ENCODE measurements around the gene LRBA. TPM values are rescaled to one million over a fixed set of nuclear protein-coding genes. Genes with fewer than 3 reads are reported as not detected.

LRBA gene
- polyA plus RNA-seq, 2 of the 4 experiments (the other 2 are of a cell fraction): 10.7 to 25.1 TPM

GRCh38 chr4:150583287-150584110, 431.6 kb downstream of the LRBA start (continued):
- TF ChIP-seq POLR2AphosphoS2 (conservative IDR thresholded peaks at IDR 0.05; ENCODE audit: low read length): no peak
- TF ChIP-seq FOSL2 (IDR thresholded peaks at IDR 0.05): no peak
- no peak for TF ChIP-seq FOSL2 (CRISPR knock-in tag; IDR thresholded peaks at IDR 0.05)
- no peak for TF ChIP-seq RFX5 (IDR thresholded peaks at IDR 0.05)
- TF ChIP-seq CTCF (IDR thresholded peaks at IDR 0.05): no peak
- no peak for TF ChIP-seq CEBPB (IDR thresholded peaks at IDR 0.05)
- no peak for TF ChIP-seq MAZ (IDR thresholded peaks at IDR 0.05; ENCODE audit: borderline replicate concordance, low read depth, low read length)

- ChIA-PET POLR2A (no interaction called here), CTCF (no interaction called here)
- Histone ChIP-seq H3K4me3 (no peak overlapping the region), H3K4me2 (no peak overlapping the region), H3K9me3 (no peaks in the 10 kb centered on the region), H3K4me1 (peaks cover 12% of the 10 kb centered on the region; the same call in 2 of the 3 replicates), H3K27ac (no peak overlapping the region)
- FAIRE-seq (no peak), ATAC-seq (no peak), DNase-seq (ENCODE audit: low read depth in 1 of 2, low spot score in 1 of 2) (no peak)
- TF ChIP-seq NPAS2 (CRISPR knock-in tag; IDR thresholded peaks at IDR 0.05; ENCODE audit: borderline replicate concordance): no peak
- no peak for TF ChIP-seq POLR2AphosphoS2 (conservative IDR thresholded peaks at IDR 0.05; ENCODE audit: low read length)
- WGBS (ENCODE audit: missing lambda C conversion rate): 95% methylated on average over 31 of the region's 32 CpGs
Observed at GRCh38 chr4:150582873-150583286, 432.2 kb downstream of the LRBA start.

DNA sequence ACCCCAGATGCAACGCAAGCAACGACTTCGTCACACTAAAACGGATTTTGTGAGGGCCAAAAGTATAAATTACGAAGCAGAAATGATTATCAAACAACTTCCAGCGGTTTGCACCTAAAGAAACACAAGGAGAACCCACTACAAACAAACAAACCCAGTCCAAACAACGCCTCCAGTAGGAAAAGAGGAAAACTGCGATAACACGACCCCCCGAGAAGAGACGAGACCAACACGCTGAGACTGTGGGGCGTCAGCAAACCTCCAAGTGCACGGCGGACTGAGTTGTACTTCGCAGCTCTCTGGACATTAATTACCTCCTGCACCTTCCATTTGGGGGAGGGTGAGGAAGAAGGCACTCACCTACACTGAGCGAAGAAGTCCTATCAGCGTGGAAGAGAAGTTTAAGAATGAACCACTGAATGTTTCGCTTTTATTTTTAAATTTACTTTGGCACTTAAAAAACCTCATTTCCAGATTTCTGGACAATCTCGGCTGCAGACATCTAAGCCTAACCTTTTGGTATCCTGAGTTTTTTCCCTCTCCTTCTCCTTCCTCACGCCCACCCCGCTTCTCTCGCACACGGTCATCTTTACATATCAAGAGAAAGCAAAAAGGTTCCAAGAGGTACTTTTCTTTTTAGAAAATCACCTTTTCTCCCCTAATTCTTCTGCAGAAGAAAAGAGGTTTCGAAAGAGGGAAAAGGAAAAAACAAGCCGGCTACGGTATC, 432.8 kb downstream of the LRBA start, which contains the start of gene MAB21L2:
Gene MAB21L2 (plus strand): TSS at position 6 of the 727 bp plus-strand sequence. CDS start 879 bp downstream, outside the sequence.
- Histone ChIP-seq H3K4me2 (no peak within 1 kb of the TSS), H3K27ac (no peak within 1 kb of the TSS), H3K4me1 (peaks cover 15% of the 10 kb centered on the region; the same call in 2 of the 3 replicates), H3K4me3 (no peak within 1 kb of the TSS), H3K9me3 (no peaks in the 10 kb centered on the region)
- POLR2A ChIA-PET: no interaction called here
- ATAC-seq (no peak), DNase-seq (ENCODE audit: low read depth in 1 of 2, low spot score in 1 of 2) (no peak), FAIRE-seq (no peak)
- CTCF ChIA-PET: no interaction called here
- 92% methylated on average over 27 of the region's 27 CpGs for WGBS (ENCODE audit: missing lambda C conversion rate)
- no peak for TF ChIP-seq TFCP2L1 (CRISPR knock-in tag; IDR thresholded peaks at IDR 0.05)
- TF ChIP-seq, protein P1, sequence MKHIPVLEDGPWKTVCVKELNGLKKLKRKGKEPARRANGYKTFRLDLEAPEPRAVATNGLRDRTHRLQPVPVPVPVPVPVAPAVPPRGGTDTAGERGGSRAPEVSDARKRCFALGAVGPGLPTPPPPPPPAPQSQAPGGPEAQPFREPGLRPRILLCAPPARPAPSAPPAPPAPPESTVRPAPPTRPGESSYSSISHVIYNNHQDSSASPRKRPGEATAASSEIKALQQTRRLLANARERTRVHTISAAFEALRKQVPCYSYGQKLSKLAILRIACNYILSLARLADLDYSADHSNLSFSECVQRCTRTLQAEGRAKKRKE (CRISPR knock-in tag; IDR thresholded peaks at IDR 0.05; ENCODE audit: low read depth): no peak
- TF ChIP-seq CBX2 (IDR thresholded peaks at IDR 0.05; ENCODE audit: borderline replicate concordance, low read depth): no peak
- no peak for TF ChIP-seq POLR2AphosphoS2 (conservative IDR thresholded peaks at IDR 0.05; ENCODE audit: low read length)
- no peak for TF ChIP-seq FOXS1 (CRISPR knock-in tag; IDR thresholded peaks at IDR 0.05)
- TF ChIP-seq BCL3 (IDR thresholded peaks at IDR 0.05): no peak
- no peak for TF ChIP-seq POLR2A (IDR thresholded peaks at IDR 0.05; ENCODE audit: low read length)
- TF ChIP-seq CTCF (IDR thresholded peaks at IDR 0.05): no peak
- TF ChIP-seq ZNF302 (CRISPR knock-in tag; IDR thresholded peaks at IDR 0.05): no peak
- no peak for TF ChIP-seq CHD2 (IDR thresholded peaks at IDR 0.05; ENCODE audit: low read length, partially characterized antibody)
- TF ChIP-seq BHLHE40 (IDR thresholded peaks at IDR 0.05; ENCODE audit: low read depth, low read length): no peak
- TF ChIP-seq CHD4 (IDR thresholded peaks at IDR 0.05; ENCODE audit: borderline replicate concordance): no peak
- no peak for TF ChIP-seq CBX8 (IDR thresholded peaks at IDR 0.05)
- TF ChIP-seq, protein P2, sequence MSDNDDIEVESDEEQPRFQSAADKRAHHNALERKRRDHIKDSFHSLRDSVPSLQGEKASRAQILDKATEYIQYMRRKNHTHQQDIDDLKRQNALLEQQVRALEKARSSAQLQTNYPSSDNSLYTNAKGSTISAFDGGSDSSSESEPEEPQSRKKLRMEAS (IDR thresholded peaks at IDR 0.05): no peak
- no peak for TF ChIP-seq RAD21 (conservative IDR thresholded peaks at IDR 0.05 in 1 of 2, IDR thresholded peaks at IDR 0.05 in 1 of 2)
- TF ChIP-seq, protein P3, sequence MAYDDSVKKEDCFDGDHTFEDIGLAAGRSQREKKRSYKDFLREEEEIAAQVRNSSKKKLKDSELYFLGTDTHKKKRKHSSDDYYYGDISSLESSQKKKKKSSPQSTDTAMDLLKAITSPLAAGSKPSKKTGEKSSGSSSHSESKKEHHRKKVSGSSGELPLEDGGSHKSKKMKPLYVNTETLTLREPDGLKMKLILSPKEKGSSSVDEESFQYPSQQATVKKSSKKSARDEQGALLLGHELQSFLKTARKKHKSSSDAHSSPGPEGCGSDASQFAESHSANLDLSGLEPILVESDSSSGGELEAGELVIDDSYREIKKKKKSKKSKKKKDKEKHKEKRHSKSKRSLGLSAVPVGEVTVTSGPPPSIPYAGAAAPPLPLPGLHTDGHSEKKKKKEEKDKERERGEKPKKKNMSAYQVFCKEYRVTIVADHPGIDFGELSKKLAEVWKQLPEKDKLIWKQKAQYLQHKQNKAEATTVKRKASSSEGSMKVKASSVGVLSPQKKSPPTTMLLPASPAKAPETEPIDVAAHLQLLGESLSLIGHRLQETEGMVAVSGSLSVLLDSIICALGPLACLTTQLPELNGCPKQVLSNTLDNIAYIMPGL (CRISPR knock-in tag; IDR thresholded peaks at IDR 0.05; ENCODE audit: borderline replicate concordance): no peak
- TF ChIP-seq ZFP36 (IDR thresholded peaks at IDR 0.05; ENCODE audit: borderline replicate concordance, partially characterized antibody): no peak
- TF ChIP-seq ESRRA (IDR thresholded peaks at IDR 0.05; ENCODE audit: borderline replicate concordance, low read length): no peak
- no peak for TF ChIP-seq SREBF2 (IDR thresholded peaks at IDR 0.05)

Data from A549 (cell line).